Smooth muscle cell (in vitro differentiated cells): ENCODE measurements around the gene EPHA10. TPM values are rescaled to one million over a fixed set of nuclear protein-coding genes. Genes with fewer than 3 reads are reported as not detected.

ENCODE experiments used
- DNase-seq: peaks from one replicate; lab custom pipeline; 2025; ENCODE audit not compliant: unreplicated experiment; lab: John Stamatoyannopoulos, UW
- H2AFZ ChIP-seq: fragments of 200-600 bp; sonication (generic); 2 replicates; pipeline ENCODE4 v1.6.0; 2016; ENCODE audit warnings: antibody characterized with exemption, low read depth, mild to moderate bottlenecking
- H3F3A ChIP-seq: fragments of 200-600 bp; sonication (generic); 2 replicates; pipeline ENCODE4 v1.6.0; 2017; ENCODE audit warnings: antibody characterized with exemption, low read depth
- H3K27ac ChIP-seq: fragments of 200-600 bp; sonication (generic); 2 replicates; pipeline ENCODE4 v1.5.1; 2016; ENCODE audit warnings: low read depth, mild to moderate bottlenecking
- H3K27me3 ChIP-seq: fragments of 200-600 bp; sonication (generic); 2 replicates; pipeline ENCODE4 v1.6.1; 2016; ENCODE audit warnings: low read depth, mild to moderate bottlenecking
- H3K36me3 ChIP-seq: fragments of 200-600 bp; sonication (generic); 2 replicates; pipeline ENCODE4 v1.5.1; 2016; ENCODE audit warnings: low read depth
- H3K4me1 ChIP-seq: fragments of 200-600 bp; sonication (generic); 2 replicates; pipeline ENCODE4 v1.5.1; 2016; ENCODE audit warnings: low read depth
- H3K4me2 ChIP-seq: fragments of 200-600 bp; sonication (generic); 2 replicates; pipeline ENCODE4 v1.6.0; 2016; ENCODE audit warnings: mild to moderate bottlenecking
- H3K4me3 ChIP-seq: fragments of 200-600 bp; sonication (generic); 2 replicates; pipeline ENCODE4 v1.5.1; 2016; ENCODE audit warnings: mild to moderate bottlenecking
- H3K79me2 ChIP-seq: fragments of 200-600 bp; sonication (generic); 2 replicates; pipeline ENCODE4 v1.6.0; 2016; ENCODE audit warnings: low read depth, mild to moderate bottlenecking
- H3K9ac ChIP-seq: fragments of 200-600 bp; sonication (generic); 2 replicates; pipeline ENCODE4 v1.6.0; 2016; ENCODE audit warnings: low read depth
- H3K9me3 ChIP-seq: fragments of 200-600 bp; sonication (generic); replicated peaks from 2 replicates; pipeline ENCODE4 v1.5.1; 2016; ENCODE audit warnings: low read depth
- H4K20me1 ChIP-seq: fragments of 200-600 bp; sonication (generic); 2 replicates; pipeline ENCODE4 v1.6.0; 2016; ENCODE audit warnings: low read depth
- CTCF ChIP-seq: fragments of 200-600 bp; sonication (generic); IDR thresholded peaks from 2 replicates; pipeline ENCODE4 v1.5.1; 2017; ENCODE audit warnings: borderline replicate concordance, mild to moderate bottlenecking, antibody characterized with exemption; ENCODE audit not compliant: insufficient read depth, poor library complexity, severe bottlenecking
- WGBS: methylation state at CpG from one replicate; pipeline ENCODE4 v1.1.7; 2016; ENCODE audit warnings: low lambda C conversion rate; 5-methylcytosine and 5-hydroxymethylcytosine counted together
- polyA plus RNA-seq: library from polyadenylated mRNA; unstranded; fragments of >200 nt; fragmentation: Nextera tagmentation; extraction: Ambion mirVana; gene quantifications from 2 replicates; pipeline ENCODE4 v1.2.1, GENCODE V29; 2016
- total RNA-seq: library from RNA; depleted of rRNA; stranded (reverse); fragments of >200 nt; gene quantifications from 2 replicates; pipeline ENCODE4 v1.2.3, GENCODE V29; 2014

Gene EPHA10
- total and polyA plus RNA-seq, 2 experiments from 2014 or later = not detected

- no peaks in the 10 kb centered on the region for H3K79me2 ChIP-seq
- H3K27me3 ChIP-seq = peaks cover 42% of the 10 kb centered on the region
- no peak overlapping the region for H3K27ac ChIP-seq
- no peaks in the 10 kb centered on the region for H3F3A ChIP-seq
- H3K4me3 ChIP-seq = no peak overlapping the region
- H3K36me3 ChIP-seq = no peaks in the 10 kb centered on the region
- H2AFZ ChIP-seq = no peak overlapping the region
- no peak overlapping the region for H3K4me2 ChIP-seq
- H4K20me1 ChIP-seq = no peaks in the 10 kb centered on the region
- 17% methylated on average over 32 of the region's 32 CpGs for WGBS
- H3K4me1 ChIP-seq = no peaks in the 10 kb centered on the region
- DNase-seq = no peak
- H3K9me3 ChIP-seq = no peaks in the 10 kb centered on the region
- H3K9ac ChIP-seq = no peak overlapping the region
- TF ChIP-seq CTCF = no peak
Observed at GRCh38 chr1:37734629-37735591, 30.0 kb downstream of the EPHA10 start.

GRCh38 chr1:37732111-37732780, 32.7 kb downstream of the EPHA10 start:
- peaks cover 57% of the 10 kb centered on the region for H3K27me3 ChIP-seq
- H2AFZ ChIP-seq = no peak overlapping the region
- WGBS = 85% methylated on average over 12 of the region's 12 CpGs
- no peak overlapping the region for H3K4me3 ChIP-seq
- no peak overlapping the region for H3K9ac ChIP-seq
- TF ChIP-seq CTCF = no peak
- H3K4me2 ChIP-seq = no peak overlapping the region
- no peak for DNase-seq
- H3K9me3 ChIP-seq = no peaks in the 10 kb centered on the region
- no peaks in the 10 kb centered on the region for H4K20me1 ChIP-seq
- no peaks in the 10 kb centered on the region for H3K79me2 ChIP-seq
- no peaks in the 10 kb centered on the region for H3K4me1 ChIP-seq
- H3F3A ChIP-seq = no peaks in the 10 kb centered on the region
- no peaks in the 10 kb centered on the region for H3K36me3 ChIP-seq
- no peak overlapping the region for H3K27ac ChIP-seq

GRCh38 chr1:37731312-37732019, 33.5 kb downstream of the EPHA10 start:
- WGBS = 89% methylated on average over 15 of the region's 15 CpGs
- H3K4me2 ChIP-seq = no peak overlapping the region
- peaks cover 51% of the 10 kb centered on the region for H3K27me3 ChIP-seq
- H3K9ac ChIP-seq = no peak overlapping the region
- no peaks in the 10 kb centered on the region for H4K20me1 ChIP-seq
- H2AFZ ChIP-seq = no peak overlapping the region
- H3F3A ChIP-seq = no peaks in the 10 kb centered on the region
- no peak for TF ChIP-seq CTCF
- no peaks in the 10 kb centered on the region for H3K9me3 ChIP-seq
- H3K27ac ChIP-seq = no peak overlapping the region
- H3K4me3 ChIP-seq = no peak overlapping the region
- no peaks in the 10 kb centered on the region for H3K36me3 ChIP-seq
- H3K79me2 ChIP-seq = no peaks in the 10 kb centered on the region
- no peak for DNase-seq
- H3K4me1 ChIP-seq = peaks cover 1% of the 10 kb centered on the region
